Neutrophil (primary cell): ENCODE measurements around the gene FAM117B.
"Not testable (repeated sequence)": the region's sequence is repeated elsewhere in the genome, so short reads cannot be mapped to it uniquely, and the experiment has no call there.

Experiments used
- H3K27ac ChIP-seq: fragments of 200-600 bp; sonication (generic); 2 replicates; pipeline ENCODE4 v1.5.1; 2016; ENCODE audit warnings: mild to moderate bottlenecking, moderate library complexity
- H3K27me3 ChIP-seq: fragments of 200-600 bp; sonication (generic); 2 replicates; pipeline ENCODE4 v1.6.0; 2016; ENCODE audit warnings: mild to moderate bottlenecking
- H3K36me3 ChIP-seq: fragments of 200-600 bp; sonication (generic); 2 replicates; pipeline ENCODE4 v1.5.1; 2017
- H3K4me1 ChIP-seq, 2 experiments: fragments of 200-600 bp in 1 of 2; sonication (generic) in 1 of 2; 1 replicate in 1 of 2; 2 replicates in 1 of 2; pipeline versions ENCODE4 v1.5.1 to v1.6.1; 2013 to 2016; ENCODE audit warnings: low read depth in 1 of 2, low read length in 1 of 2, mild to moderate bottlenecking in 1 of 2, moderate library complexity in 1 of 2; ENCODE audit not compliant: control insufficient read depth in 1 of 2, insufficient read depth in 1 of 2
- H3K4me3 ChIP-seq, 2 experiments: fragments of 200-600 bp in 1 of 2; sonication (generic) in 1 of 2; 1 replicate in 1 of 2; 2 replicates in 1 of 2; pipeline ENCODE4 v1.5.1; 2013 to 2016; ENCODE audit warnings: low read depth in 1 of 2, low read length in 1 of 2, mild to moderate bottlenecking in 1 of 2, moderate library complexity in 1 of 2
- H3K9me3 ChIP-seq: fragments of 200-600 bp; sonication (generic); 2 replicates; pipeline ENCODE4 v1.5.1; 2016
- CTCF ChIP-seq: fragments of 200-600 bp; sonication (generic); IDR thresholded peaks from 2 replicates; pipeline ENCODE4 v1.5.1; 2016; ENCODE audit warnings: antibody characterized with exemption

Gene FAM117B

GRCh38 chr2:202786842-202787241 lies 152.1 kb downstream of the FAM117B start:
- no peaks in the 10 kb centered on the region for H3K36me3 ChIP-seq
- no peaks in the 10 kb centered on the region for H3K9me3 ChIP-seq
- no peaks in the 10 kb centered on the region for H3K27me3 ChIP-seq
- no peaks in the 10 kb centered on the region for H3K4me1 ChIP-seq
- TF ChIP-seq CTCF, result no peak
- no peak overlapping the region for H3K4me3 ChIP-seq
- H3K27ac ChIP-seq, result no peak overlapping the region

- Histone ChIP-seq H3K27me3 (no peaks in the 10 kb centered on the region), H3K4me1 (no peaks in the 10 kb centered on the region), H3K36me3 (no peaks in the 10 kb centered on the region), H3K9me3 (no peaks in the 10 kb centered on the region), H3K4me3 (no peak overlapping the region), H3K27ac (no peak overlapping the region)
- TF ChIP-seq CTCF, result no peak
These were observed 155.9 kb downstream of the FAM117B start for GRCh38 chr2:202790676-202791075.

- Histone ChIP-seq H3K36me3 (no peaks in the 10 kb centered on the region), H3K9me3 (no peaks in the 10 kb centered on the region), H3K27me3 (no peaks in the 10 kb centered on the region), H3K27ac (no peak overlapping the region), H3K4me3 (no peak overlapping the region), H3K4me1 (no peaks in the 10 kb centered on the region)
- TF ChIP-seq CTCF, result no peak
These were observed 163.2 kb downstream of the FAM117B start for GRCh38 chr2:202797944-202798343.

GRCh38 chr2:202805911-202806310 lies 171.1 kb downstream of the FAM117B start:
- not testable (repeated sequence) for H3K4me3 ChIP-seq, H3K27ac ChIP-seq, H3K4me1 ChIP-seq, H3K27me3 ChIP-seq, H3K9me3 ChIP-seq, H3K36me3 ChIP-seq

GRCh38 chr2:202807431-202808138 lies 172.8 kb downstream of the FAM117B start:
- H3K27ac ChIP-seq, H3K9me3 ChIP-seq, H3K36me3 ChIP-seq, H3K27me3 ChIP-seq, H3K4me1 ChIP-seq, H3K4me3 ChIP-seq: not testable (repeated sequence)

- Histone ChIP-seq H3K36me3 (no peaks in the 10 kb centered on the region), H3K27ac (no peak overlapping the region), H3K9me3 (no peaks in the 10 kb centered on the region), H3K27me3 (no peaks in the 10 kb centered on the region), H3K4me3 (no peak overlapping the region), H3K4me1 (no peaks in the 10 kb centered on the region)
- no peak for TF ChIP-seq CTCF
These were observed 174.0 kb downstream of the FAM117B start for GRCh38 chr2:202808754-202809153.
